HG02852 (cell line): ENCODE measurements around the gene ZNF329.

Experiments
- ATAC-seq: cut with Tn5 transposase; IDR thresholded peaks from one replicate; pipeline ENCODE4 v1.9.1; 2021; ENCODE audit warnings: mild to moderate bottlenecking, moderate library complexity; ENCODE audit not compliant: unreplicated experiment

Gene ZNF329

GRCh38 chr19:58079792-58080191 lies 70.8 kb downstream of the ZNF329 start:
- ATAC-seq: no peak
